Stomach (tissue), 9 donors: ENCODE measurements around the gene NDUFB5. TPM values are rescaled to one million over a fixed set of nuclear protein-coding genes. Genes with fewer than 3 reads are reported as not detected.

Experiments
- DNase-seq, 2 donors: peaks; one replicate each; pipeline versions ENCODE4 v3.0.0 to v3.0.0-alpha.2; 2013 to 2019
- H3K27ac ChIP-seq, 5 donors: fragments of 200-600 bp in 4 of 5; sonication (generic) in 4 of 5; one replicate each; pipeline ENCODE4 v1.5.1; 2013 to 2019; ENCODE audit warnings: mild to moderate bottlenecking in 1 of 5, moderate library complexity in 1 of 5
- H3K27me3 ChIP-seq, 3 donors: fragments of 200-600 bp; sonication (generic); one replicate each; pipeline ENCODE4 v1.5.1; 2017 to 2019; ENCODE audit warnings: mixed run types in 1 of 3
- H3K36me3 ChIP-seq, 4 donors: fragments of 200-600 bp; sonication (generic); 1 replicate in 3 of 4; 2 replicates in 1 of 4; pipeline ENCODE4 v1.5.1; 2016 to 2019
- H3K4me1 ChIP-seq, 4 donors: fragments of 200-600 bp; sonication (generic); one replicate each; pipeline ENCODE4 v1.5.1; 2016 to 2019
- H3K4me3 ChIP-seq, 4 donors: fragments of 200-600 bp; sonication (generic) in 3 of 4; one replicate each; pipeline ENCODE4 v1.5.1; 2016 to 2019; ENCODE audit warnings: mild to moderate bottlenecking in 1 of 4
- H3K9me3 ChIP-seq, 4 donors: fragments of 200-600 bp; sonication (generic); one replicate each; pipeline ENCODE4 v1.5.1; 2016 to 2019
- CTCF ChIP-seq, 7 experiments: fragments of 450-650 bp in 4 of 7; fragments of 200-600 bp in 3 of 7; sonication (generic) in 3 of 7; IDR thresholded peaks; one replicate each; pipeline ENCODE4 v1.5.1; 2016 to 2019; ENCODE audit warnings: antibody characterized with exemption in 7 of 7, control low read depth in 2 of 7, mild to moderate bottlenecking in 1 of 7
- EP300 ChIP-seq: sonication (generic); formaldehyde crosslinking; IDR thresholded peaks from one replicate; pipeline ENCODE4 v1.6.1; 2017; ENCODE audit warnings: antibody characterized with exemption
- POLR2A ChIP-seq, 4 donors: fragments of 450-650 bp; IDR thresholded peaks; one replicate each; pipeline ENCODE4 v1.6.1; 2016; ENCODE audit warnings: antibody characterized with exemption in 4 of 4, control low read depth in 2 of 4, mild to moderate bottlenecking in 1 of 4, moderate library complexity in 1 of 4
- POLR2AphosphoS5 ChIP-seq, 3 donors: sonication (generic); formaldehyde crosslinking; IDR thresholded peaks; one replicate each; pipeline ENCODE4 v1.6.1; 2016; ENCODE audit warnings: antibody characterized with exemption in 3 of 3
- WGBS, 5 donors: extraction: QIAGEN DNeasy Blood & Tissue Kit in 3 of 5; methylation state at CpG; one replicate each; pipeline versions ENCODE4 v1.1.5 to v1.1.7; 2013 to 2018; 5-methylcytosine and 5-hydroxymethylcytosine counted together
- intact Hi-C: fragments of 100-400 bp; cut with DNase I; formaldehyde crosslinking; loops from one replicate; pipeline ENCODE4 v1.15.1; 2023; ENCODE audit warnings: low total_unique reads
- polyA plus RNA-seq, 3 donors: library from polyadenylated mRNA; stranded (reverse); fragments of 200-250 nt; gene quantifications; one replicate each; pipeline ENCODE4 v1.2.3, GENCODE V29; 2013
- total RNA-seq, 5 donors: library from RNA; depleted of rRNA; stranded (reverse); fragments of >200 nt; gene quantifications; one replicate each; pipeline versions ENCODE4 v1.1.0 to v1.2.3, GENCODE V29; 2014 to 2016
- donor health status: healthy with polysubstance abuse.
- donor health status: Bipolar disorder and iron deficiency.
- donor health status: healthy.

The NDUFB5 gene
- total and polyA plus RNA-seq, 8 donors: 13.3 to 142 (median 91.5) TPM

- H3K27ac ChIP-seq: no peak overlapping the region
- TF ChIP-seq POLR2AphosphoS5 (IDR thresholded peaks at IDR 0.05) (no peak), EP300 (no peak), CTCF (IDR thresholded peaks at IDR 0.05) (no peak), POLR2A (IDR thresholded peaks at IDR 0.05) (no peak)
- H3K27me3 ChIP-seq: no peaks in the 10 kb centered on the region
- intact Hi-C loops: no loop called here
- H3K36me3 ChIP-seq: peaks cover 0 to 22% (median 14%) of the 10 kb centered on the region in 4 donors
- WGBS, 5 donors: 91 to 100% (median 96%) methylated on average over 4 of the region's 4 CpGs
- no peaks in the 10 kb centered on the region for H3K9me3 ChIP-seq
- H3K4me1 ChIP-seq: peaks cover 7 to 61% (median 38%) of the 10 kb centered on the region in 4 donors
- DNase-seq: no peak
- no peak overlapping the region for H3K4me3 ChIP-seq
Measured at GRCh38 chr3:179610066-179610465, 5.5 kb downstream of the NDUFB5 start.

GRCh38 chr3:179613807-179614206 is 9.2 kb downstream of the NDUFB5 start:
- peaks cover 0 to 31% (median 13%) of the 10 kb centered on the region in 4 donors for H3K4me1 ChIP-seq
- no peak for DNase-seq
- no peaks in the 10 kb centered on the region for H3K27me3 ChIP-seq
- no peak overlapping the region for H3K4me3 ChIP-seq
- H3K36me3 ChIP-seq: peaks cover 9 to 51% (median 36%) of the 10 kb centered on the region in 4 donors
- intact Hi-C loops: no loop called here
- WGBS, 5 donors: 22 to 50% (median 39%) methylated on average over 2 of the region's 2 CpGs
- H3K27ac ChIP-seq: no peak overlapping the region
- TF ChIP-seq POLR2AphosphoS5 (IDR thresholded peaks at IDR 0.05) (no peak), CTCF (IDR thresholded peaks at IDR 0.05) (no peak), EP300 (no peak), POLR2A (IDR thresholded peaks at IDR 0.05) (no peak)
- H3K9me3 ChIP-seq: no peaks in the 10 kb centered on the region

- Histone ChIP-seq H3K27ac (no peak overlapping the region), H3K4me1 (peaks cover 0 to 22% (median 10%) of the 10 kb centered on the region in 4 donors), H3K36me3 (peaks cover 15 to 48% (median 41%) of the 10 kb centered on the region in 4 donors), H3K4me3 (no peak overlapping the region), H3K9me3 (no peaks in the 10 kb centered on the region), H3K27me3 (no peaks in the 10 kb centered on the region)
- intact Hi-C loops: no loop called here
- no peak for TF ChIP-seq POLR2AphosphoS5 (IDR thresholded peaks at IDR 0.05)
- TF ChIP-seq CTCF (IDR thresholded peaks at IDR 0.05): no peak
- TF ChIP-seq EP300: no peak
- no peak for TF ChIP-seq POLR2A (IDR thresholded peaks at IDR 0.05)
- DNase-seq: no peak
- 82 to 91% (median 88%) methylated on average over 4 of the region's 4 CpGs for WGBS, 5 donors
Measured at GRCh38 chr3:179615458-179616173, 11.0 kb downstream of the NDUFB5 start.

- no peaks in the 10 kb centered on the region for H3K27me3 ChIP-seq
- H3K9me3 ChIP-seq: no peaks in the 10 kb centered on the region
- no peak for TF ChIP-seq POLR2AphosphoS5 (IDR thresholded peaks at IDR 0.05)
- no peak for TF ChIP-seq POLR2A (IDR thresholded peaks at IDR 0.05)
- TF ChIP-seq EP300: no peak
- TF ChIP-seq CTCF (IDR thresholded peaks at IDR 0.05): no peak
- H3K27ac ChIP-seq: no peak overlapping the region
- no peak for DNase-seq
- H3K4me3 ChIP-seq: no peak overlapping the region
- H3K4me1 ChIP-seq: no peaks in the 10 kb centered on the region
- peaks cover 32 to 90% (median 87%) of the 10 kb centered on the region in 4 donors for H3K36me3 ChIP-seq
- 87 to 99% (median 93%) methylated on average over 2 of the region's 2 CpGs for WGBS, 5 donors
- intact Hi-C loops: no loop called here
Measured at GRCh38 chr3:179622023-179622422, 17.4 kb downstream of the NDUFB5 start.
